HG03565 (cell line): ENCODE data around the gene C16orf89.
"Not testable (repeated sequence)": the region's sequence is repeated elsewhere in the genome, so short reads cannot be mapped to it uniquely, and the experiment has no call there.

Experiments used
- ATAC-seq: cut with Tn5 transposase; IDR thresholded peaks from one replicate; pipeline ENCODE4 v1.9.1; 2021; ENCODE audit warnings: mild to moderate bottlenecking, moderate library complexity; ENCODE audit not compliant: unreplicated experiment

C16orf89 gene

DNA sequence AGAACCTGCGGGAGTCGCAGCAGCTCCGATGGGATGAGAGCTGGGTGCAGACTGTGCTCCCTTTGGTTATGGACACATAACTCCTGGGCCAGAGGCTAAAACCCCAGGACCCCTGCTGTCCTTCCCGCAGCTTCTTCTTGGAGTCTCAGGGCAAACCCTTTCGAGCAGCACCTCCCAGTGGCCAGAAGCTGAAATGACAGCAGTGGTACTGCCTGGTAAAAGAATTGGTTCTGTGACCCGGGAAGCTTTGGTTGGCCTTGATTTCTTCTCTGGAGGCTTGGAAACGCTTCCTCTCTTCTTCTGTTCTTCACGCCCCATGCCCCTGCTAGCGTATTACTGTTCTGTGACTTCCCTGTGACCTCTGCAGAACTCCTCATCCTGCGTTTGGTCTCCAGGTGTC is 19.0 kb upstream of the C16orf89 start:
- ATAC-seq, result not testable (repeated sequence)

DNA sequence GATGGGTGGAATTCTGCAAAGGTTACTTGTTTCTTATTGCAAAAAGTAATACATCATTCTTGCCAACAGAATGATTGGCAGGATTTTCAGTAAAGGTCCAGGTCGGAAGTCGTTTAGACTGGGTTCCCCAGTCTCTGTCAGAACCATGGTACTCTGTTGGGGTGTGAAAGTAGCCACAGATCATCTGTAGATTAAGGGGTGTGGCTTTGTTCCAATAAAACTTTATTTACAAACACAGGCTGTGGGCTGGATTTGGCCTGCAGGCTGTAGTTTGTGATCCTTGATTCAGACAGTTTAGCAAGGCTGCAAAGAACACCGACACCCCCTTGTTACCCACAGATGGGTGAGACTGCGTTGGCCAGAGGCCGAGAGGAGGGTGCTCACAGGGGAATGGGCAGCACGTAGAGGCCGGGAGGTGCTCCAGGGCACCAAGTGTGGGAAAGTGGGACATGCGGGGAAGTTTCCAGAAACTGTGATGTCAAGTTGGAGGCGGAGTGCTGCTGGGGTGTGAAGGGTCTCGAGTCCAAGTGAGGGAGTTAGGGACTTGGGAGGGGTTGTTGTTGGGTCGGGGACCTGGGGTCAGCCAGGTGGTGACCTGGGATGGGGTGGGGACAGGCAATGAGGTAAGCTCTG is 18.5 kb upstream of the C16orf89 start:
- not testable (repeated sequence) for ATAC-seq

DNA sequence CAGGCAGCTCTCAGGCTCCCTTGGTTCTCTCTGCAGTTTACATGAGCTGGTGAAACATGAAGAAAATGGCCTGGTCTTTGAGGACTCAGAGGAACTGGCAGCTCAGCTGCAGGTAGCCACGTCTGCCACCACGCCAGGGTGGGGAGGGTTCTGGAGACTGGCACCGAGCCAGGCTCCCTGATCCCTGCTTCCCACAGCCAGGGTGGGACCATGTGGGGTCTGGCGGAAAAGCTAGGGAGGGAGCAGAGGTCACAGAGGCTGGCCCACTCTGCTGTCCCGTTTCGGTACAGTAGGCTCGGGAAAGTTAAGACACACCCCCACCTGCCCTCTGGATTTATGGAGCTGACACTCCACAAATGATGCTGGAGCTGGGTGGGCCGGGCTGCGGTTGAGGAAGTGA is 17.9 kb upstream of the C16orf89 start:
- ATAC-seq, result not testable (repeated sequence)

DNA sequence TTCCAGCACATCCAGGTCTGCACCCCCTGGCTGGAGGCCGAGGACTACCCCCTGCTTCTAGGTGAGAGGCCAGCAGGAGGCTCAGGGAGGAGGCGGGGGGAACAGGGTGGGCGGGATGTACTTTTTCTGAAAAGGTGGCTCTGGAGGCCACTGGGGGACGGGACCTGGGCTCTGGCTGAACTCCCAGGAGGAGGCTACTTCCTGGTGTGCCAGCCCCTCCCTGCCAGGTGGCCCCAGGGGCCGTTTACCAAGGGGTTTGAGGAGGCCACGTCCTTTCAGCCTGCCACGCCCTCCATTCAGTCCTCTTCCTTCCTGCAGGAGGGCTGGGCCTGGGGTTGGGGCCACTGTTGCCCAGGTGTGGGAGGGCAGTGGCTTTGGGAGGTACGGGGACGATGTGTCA is 15.2 kb upstream of the C16orf89 start:
- not testable (repeated sequence) for ATAC-seq

DNA sequence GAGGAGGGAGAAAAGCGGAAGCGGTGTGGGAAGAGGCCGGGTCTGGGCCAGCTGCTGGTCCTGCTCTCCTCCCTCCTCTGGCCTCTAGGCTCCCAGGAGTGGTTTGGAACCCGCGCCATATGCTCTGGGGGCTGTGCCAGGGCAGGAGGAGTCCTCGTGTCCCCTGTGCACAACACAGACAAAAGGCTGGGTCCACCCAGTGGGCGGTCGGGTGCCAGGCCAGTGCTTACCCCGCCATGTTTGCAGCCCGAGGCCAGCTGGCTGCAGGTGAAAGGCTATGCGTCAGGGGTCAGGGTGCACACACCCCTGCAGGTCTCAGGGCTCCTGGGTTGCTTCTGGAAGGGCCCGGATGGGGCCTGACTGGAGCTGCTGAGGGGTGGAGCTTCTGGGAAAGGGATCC is 14.7 kb upstream of the C16orf89 start:
- ATAC-seq, result not testable (repeated sequence)

DNA sequence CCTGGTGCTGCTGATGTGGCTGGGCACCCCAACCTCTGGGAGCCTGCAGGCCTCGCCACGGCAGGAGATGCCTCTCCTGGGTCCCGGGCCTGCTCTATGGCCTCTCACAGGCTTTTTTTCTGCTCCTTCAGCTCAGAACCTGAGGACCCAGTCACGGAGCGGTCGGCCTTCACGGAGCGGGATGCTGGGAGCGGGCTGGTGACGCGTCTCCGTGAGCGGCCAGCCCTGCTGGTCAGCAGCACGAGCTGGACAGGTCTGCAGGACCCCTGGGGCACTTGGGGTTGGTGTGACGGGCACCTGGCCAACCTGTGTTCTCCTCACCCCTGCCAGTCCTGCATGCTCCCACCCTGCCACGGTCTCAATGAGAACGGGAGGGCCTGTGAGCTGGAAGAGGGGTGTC is 12.9 kb upstream of the C16orf89 start:
- no peak for ATAC-seq

DNA sequence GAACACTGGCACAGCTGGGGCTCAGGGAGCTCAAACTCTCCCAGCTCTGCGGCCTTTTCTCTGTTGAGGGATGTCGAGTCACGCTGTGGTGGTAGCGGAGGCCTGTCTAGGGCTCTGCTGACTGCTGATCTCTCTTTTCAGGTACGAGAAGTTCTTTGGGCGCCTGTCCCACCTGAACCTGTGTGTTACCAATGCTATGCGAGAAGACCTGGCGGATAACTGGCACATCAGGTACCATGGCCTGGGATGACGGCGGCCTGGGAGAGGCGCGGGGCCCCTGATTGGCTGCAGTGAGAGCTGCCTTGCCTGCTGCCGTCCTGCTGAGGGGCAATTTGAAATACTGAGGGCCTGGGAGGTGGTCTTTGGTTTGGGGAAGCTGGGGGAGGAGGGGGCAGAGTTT is 11.5 kb upstream of the C16orf89 start:
- no peak for ATAC-seq

DNA sequence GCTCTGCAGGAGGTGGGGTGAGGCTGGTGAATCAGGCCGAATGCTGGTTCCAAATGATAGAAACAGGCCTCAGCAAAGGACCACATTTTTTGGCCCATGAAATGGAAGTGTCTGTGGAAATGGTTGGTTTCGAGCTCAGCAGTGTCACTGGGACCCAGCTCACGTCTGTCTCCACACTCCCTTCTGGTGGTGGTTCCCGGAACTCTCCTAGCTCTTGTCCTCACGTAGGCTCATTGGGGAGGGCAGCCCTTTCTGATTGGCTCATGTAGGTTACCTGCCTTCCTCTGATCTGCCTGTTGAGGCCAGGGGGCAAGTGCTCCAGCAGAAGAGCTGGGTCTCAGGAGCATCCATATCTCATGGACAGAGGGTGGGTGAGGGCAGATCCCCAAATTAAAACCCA is 9.9 kb upstream of the C16orf89 start:
- ATAC-seq, result no peak

DNA sequence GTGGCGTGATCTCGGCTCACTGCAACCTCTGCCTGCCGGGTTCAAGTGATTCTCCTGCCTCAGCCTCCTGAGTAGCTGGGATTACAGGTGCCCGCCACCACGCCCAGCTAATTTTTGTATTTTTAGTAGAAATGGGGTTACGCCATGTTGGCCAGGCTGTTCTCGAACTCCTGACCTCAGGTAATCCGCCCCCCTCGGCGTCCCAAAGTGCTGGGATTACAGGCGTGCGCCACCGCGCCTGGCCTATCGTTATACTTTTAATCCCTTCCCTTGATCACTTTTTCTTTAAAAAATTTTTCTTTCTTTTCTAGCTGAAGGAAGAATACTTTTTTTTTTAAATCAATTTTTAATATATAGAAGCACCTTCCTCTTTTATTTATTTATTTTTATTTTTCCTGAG is 8.0 kb upstream of the C16orf89 start:
- ATAC-seq, result not testable (repeated sequence)

DNA sequence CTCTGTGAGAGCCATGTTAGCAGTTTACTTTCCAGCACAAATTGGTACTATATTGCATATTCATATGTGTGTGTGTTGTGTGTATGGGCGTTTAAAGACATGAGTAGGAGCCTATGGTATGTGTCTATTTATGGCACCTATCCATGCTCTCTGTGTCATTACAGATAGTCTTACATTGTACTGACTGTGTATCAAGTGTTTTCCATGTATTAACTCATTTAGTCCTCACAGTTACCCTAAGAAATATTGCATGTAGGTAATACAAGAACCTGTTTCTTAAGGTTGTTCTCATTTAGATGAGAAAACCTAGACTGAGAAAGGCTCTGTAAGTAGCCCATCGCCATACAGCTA is 7.5 kb upstream of the C16orf89 start:
- no peak for ATAC-seq

DNA sequence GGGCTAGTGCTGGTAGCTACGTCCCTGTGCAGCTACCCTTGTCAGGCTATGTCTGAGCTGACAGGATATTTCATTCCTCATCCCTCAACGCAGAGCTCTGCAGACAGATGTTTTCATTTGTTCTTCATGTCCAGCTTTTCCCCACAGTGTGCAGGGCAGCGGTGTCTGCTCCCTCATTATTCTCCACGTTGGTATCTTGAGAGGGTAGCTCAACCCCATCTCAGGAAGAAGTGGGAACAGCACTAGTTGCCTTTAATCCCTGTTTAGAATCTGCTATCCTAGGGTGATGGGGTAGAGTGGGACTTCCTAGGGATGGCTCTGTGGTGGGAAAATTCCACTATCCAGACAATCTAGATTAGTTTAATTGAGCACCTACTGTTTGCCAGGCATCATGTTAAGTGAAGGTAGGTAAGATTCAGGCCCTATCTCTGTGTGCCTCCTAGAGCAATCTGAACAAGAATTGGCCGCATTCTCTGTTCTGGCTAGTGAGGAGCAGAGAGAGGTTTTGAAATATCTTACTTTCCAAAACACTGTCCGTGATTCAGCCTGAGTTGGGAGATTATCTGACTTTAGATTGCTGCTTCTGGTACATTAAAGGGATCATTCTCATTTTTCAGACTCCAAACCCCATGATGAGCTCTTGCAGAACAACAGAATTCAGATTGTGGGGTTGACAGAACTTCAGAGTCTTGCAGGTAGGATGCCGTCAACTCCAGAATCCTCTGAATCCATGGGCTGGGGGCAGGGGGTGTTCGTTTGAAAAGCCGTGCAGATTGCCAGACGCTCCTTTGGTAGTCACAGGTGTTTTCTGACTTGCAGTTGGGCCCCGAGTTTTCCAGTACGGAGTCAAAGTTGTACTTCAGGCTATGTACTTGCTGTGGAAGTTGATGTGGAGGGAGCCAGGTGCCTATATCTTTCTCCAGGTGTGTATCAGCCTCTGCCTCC is 6.8 kb upstream of the C16orf89 start:
- no peak for ATAC-seq

DNA sequence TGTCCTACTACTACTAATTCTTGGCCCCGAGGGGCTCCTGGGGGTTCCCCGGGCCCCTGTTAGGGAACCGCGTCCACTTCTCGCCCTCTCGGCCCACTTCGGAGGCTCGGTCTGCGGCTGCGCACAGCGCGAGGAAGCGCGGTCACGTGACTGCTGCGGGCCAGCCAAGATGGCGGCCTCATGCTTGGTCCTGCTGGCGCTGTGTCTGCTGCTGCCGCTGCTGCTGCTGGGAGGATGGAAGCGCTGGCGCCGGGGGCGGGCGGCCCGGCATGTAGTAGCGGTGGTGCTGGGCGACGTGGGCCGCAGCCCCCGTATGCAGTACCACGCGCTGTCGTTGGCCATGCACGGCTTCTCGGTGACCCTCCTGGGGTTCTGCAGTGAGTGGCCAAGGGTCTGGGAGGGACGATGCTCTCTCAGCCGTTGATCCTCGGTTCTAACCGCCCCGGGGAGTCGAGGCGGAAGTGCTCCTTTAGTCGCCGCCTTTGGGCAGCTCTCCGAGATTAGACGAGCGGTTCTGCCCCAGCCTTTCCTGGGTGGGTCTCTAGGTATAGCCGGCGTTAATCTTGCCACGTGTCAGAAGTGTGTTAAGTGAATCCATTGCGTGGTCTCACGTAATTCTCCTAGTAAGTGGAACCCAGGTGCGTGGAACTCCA is 6.1 kb upstream of the C16orf89 start, which contains the start of gene ALG1:
TSS of gene ALG1 (plus strand) at position 163 of the 653 bp plus-strand sequence. CDS start at position 170, 7 bp downstream.
- ATAC-seq, result peak; percentile 80

DNA sequence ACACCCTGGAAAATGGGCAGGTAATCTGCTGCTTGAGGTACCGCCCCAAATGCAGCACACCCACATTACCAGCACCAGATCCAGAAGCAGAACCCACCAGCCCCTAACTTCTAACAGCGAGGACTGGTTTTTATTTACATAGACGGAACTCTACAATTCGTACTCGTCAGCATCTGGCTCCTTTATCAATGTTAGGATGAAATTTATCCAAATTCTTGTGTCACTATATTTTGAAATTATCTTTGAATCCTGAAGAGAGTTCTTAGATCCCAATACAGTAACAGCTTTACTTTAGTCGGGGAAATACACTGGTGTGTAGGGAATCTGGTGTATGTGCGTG is 5.6 kb upstream of the C16orf89 start:
- ATAC-seq, result no peak

DNA sequence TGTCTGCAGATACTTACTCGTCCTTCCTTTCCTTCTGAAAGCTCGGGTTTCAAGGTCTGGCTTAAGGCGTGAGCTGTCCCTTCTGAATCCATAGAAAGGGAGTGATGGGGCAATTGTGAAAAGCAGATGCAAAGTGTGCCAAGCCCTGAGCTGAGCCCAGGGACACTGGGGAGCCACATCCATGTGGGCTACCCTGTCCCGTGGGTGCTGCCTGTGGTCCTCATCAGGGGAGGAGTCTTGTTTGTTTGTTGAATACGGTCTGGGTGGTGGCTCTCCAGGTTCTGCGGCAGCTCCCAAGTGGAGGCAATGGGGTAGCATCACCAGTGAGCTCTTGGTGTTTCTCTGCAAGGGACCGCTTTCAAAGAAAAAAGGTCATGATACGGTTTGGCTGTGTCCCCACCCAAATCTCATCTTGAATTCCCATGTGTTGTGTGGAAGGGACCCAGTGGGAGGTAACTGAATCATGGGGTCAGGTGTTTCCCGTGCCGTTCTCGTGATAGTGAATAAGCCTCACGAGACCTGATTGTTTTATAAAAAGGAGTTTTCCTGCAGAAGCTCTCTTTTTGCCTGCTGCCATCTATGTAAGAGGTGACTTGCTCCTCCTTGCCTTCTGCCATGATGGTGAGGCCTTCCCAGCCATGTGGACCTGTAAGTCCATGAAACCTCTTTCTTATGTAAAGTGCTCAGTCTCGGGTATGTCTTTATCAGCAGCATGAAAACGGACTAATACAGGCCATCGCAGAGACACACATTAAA is 4.9 kb upstream of the C16orf89 start:
- no peak for ATAC-seq

DNA sequence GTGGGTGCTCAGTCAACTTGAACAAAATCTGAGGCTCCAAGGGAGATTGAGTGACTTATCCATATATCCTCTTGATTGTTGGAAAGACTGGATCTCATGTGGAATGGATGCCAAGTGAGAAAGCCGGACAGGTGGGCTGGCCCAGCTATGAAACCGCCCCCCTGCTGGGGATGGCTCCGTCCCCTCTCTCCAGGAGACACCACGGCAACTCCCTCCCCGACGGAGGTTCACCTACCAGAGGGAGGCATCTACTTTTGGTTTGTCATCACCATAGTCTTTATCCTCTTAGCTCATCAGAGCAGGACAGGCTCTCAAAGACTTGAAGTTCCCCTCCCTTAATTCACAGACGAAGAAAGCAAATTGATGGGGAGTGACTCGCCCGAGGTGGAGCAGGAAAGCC is 4.1 kb upstream of the C16orf89 start:
- ATAC-seq, result no peak

DNA sequence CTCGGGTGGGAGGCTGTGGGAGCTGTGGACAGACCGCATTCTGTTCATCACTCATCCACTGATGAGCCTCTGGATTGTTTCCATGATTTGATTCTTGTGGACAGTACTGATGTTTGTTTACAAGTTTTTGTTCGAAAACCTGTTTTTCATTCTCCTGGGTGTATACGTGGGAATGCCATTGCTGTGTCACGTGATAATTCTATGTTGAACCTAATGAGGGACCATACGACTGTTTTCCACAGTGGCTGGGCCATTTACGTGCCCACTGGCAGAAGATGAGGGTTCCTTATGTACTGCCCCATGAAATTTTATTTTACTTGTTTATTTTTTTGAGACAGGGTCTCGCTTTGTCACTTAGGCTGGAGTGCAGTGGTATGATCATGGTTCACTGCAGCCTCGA is 3.3 kb upstream of the C16orf89 start:
- ATAC-seq, result no peak

DNA sequence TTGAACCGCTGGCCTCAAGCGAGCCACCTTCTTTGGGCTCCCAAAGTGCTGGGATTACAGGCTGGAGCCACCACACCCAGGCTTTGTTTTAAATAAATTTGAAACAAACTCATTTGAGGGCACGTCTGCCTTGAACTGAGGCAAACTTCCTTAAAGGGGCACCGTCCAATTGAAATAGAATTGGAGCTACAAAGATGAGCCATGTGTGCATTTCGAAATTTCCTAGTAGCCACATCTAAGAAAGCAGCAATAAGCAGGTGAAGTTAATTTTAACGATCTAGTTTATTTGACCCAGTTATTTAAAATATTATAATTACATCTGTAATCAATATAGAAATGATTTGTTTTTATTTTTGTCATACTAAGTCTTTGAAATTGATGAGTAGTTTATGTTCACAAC is 755 bp upstream of the C16orf89 start:
- no peak for ATAC-seq

DNA sequence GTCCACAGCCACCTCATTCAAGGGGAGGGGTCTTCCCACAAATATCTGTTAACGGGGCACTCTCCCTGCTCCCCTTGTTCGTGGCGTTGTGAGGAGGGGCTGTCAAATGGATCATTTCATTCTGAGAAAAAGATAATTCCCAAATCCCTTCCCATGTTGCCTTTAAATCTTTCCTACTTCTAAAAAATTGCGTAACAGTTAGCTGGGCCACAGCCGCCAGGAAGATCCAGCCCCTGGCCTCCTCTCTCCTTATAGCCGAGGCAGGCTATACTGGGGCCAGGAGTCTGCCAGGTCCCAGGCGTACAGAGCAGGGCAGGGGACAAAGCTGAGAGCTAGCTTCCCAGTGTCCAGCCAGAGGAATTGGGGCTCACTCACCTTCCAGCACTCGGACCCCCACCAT is 430 bp downstream of the C16orf89 start:
- ATAC-seq, result no peak

DNA sequence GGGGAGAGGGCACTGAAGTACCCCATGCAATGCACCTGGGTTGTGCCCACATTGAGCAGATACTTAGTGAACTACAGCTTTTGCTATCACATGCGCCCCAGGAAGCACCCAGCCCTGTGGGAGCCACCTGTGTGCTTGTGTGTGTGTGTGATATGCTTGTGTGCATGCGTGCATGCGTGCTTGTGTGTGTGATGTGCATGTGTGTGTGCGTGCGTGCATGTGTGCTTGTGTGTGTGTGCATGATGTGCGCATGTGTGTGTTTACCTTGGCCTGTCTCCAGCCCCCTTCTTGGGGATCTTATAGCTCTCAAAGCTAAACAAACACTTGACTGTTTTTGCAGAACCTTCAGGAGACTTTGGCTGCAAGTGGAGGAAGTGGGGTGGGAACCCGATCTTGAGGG is 841 bp downstream of the C16orf89 start:
- ATAC-seq, result no peak

DNA sequence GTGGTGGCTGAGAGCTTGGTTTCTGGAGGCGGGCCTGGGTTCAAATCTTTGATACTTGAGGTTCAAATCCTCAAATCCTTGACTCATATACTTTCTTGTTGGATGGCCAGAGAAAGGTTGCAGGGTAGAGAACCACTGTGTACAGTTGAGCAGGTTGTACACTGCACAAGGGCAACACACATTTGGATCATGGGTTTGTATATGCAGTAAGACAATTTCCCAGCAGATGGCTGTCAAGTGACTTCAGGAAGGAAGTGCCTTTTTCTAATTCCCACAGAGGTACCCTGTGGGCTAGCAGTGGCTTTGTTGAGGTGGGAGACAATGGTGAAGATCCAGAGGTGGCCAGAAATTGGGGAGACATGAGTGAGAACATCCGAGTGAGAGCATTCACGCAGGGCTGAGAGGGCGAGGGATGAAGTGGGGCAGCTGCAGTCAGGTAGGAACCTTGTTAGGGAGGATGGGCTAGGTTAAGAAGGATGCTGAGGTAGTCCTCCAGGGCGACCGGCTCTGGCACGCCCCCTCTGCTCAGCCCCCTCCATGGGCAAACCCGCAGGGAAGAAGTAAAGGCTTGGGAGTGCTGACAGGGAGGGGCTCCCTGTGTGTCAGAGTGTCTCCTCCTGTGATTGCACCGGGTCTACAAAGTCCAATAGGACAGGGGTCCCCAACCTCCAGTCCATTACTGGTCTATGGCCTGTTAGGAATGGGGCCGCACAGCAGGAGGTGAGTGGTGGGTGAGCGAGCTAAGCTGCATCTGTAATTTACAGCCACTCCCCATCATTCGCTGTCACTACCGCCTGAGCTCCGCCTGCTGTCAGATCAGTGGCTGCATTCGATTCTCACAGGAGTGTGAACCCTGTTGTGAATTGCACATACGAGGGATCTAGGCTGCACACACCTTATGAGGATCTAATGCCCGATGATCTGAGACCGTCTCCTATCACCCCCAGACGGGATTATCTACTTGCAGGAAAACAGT is 2.7 kb downstream of the C16orf89 start:
- no peak for ATAC-seq
